Common myeloid progenitor, CD34-positive (primary cell): Measurements from ENCODE around the gene ANXA6.
A peak's percentile ranks its signal among the peaks of the same experiment; 100 is the strongest.

Experiments used
- CTCF ChIA-PET: fragments of 350-600 bp; sonication (Branson Sonifier 250); formaldehyde crosslinking; loops from one replicate; lab custom pipeline; 2021; ENCODE audit warnings: antibody characterized with exemption; lab: Charles Lee
- POLR2A ChIA-PET: fragments of 350-600 bp; sonication (Branson Sonifier 250); formaldehyde crosslinking; loops from one replicate; lab custom pipeline; 2021; ENCODE audit warnings: antibody characterized with exemption; lab: Charles Lee
- DNase-seq, 3 donors: peaks; one replicate each; pipeline versions ENCODE4 v3.0.0 to v3.0.0-alpha.2; 2013
- H3K27ac ChIP-seq, 2 experiments: 1 replicate in 1 of 2; 2 replicates in 1 of 2; pipeline ENCODE4 v1.7.0; 2013; ENCODE audit warnings: inconsistent platforms in 2 of 2, low read length in 2 of 2, mild to moderate bottlenecking in 2 of 2, low read depth in 1 of 2, moderate library complexity in 1 of 2; ENCODE audit not compliant: severe bottlenecking in 2 of 2, insufficient read depth in 1 of 2, poor library complexity in 1 of 2
- H3K27me3 ChIP-seq, 5 experiments: replicated peaks in 2 of 5; 1 replicate in 3 of 5; 2 replicates in 2 of 5; pipeline versions ENCODE4 v1.6.1 to v1.7.0; 2013; ENCODE audit warnings: low read length in 4 of 5, mild to moderate bottlenecking in 2 of 5, moderate library complexity in 2 of 5, inconsistent platforms in 1 of 5; ENCODE audit not compliant: insufficient read depth in 5 of 5, control insufficient read depth in 4 of 5
- H3K36me3 ChIP-seq, 4 experiments: 1 replicate in 2 of 4; 2 replicates in 2 of 4; pipeline versions ENCODE4 v1.6.1 to v1.7.0; 2013; ENCODE audit warnings: low read length in 3 of 4, control low read depth in 1 of 4, mild to moderate bottlenecking in 1 of 4; ENCODE audit not compliant: control insufficient read depth in 4 of 4, insufficient read depth in 4 of 4
- H3K4me1 ChIP-seq, 4 experiments: 1 replicate in 3 of 4; 2 replicates in 1 of 4; pipeline versions ENCODE4 v1.6.1 to v1.7.1; 2013; ENCODE audit warnings: low read length in 3 of 4, mild to moderate bottlenecking in 3 of 4, control low read depth in 1 of 4, inconsistent platforms in 1 of 4, moderate library complexity in 1 of 4; ENCODE audit not compliant: control insufficient read depth in 4 of 4, insufficient read depth in 4 of 4; ENCODE audit errors: control extremely low read depth in 1 of 4
- H3K4me3 ChIP-seq, 7 experiments: 1 replicate in 4 of 7; 2 replicates in 3 of 7; pipeline versions ENCODE4 v1.5.1 to v1.7.0; 2013; ENCODE audit warnings: mild to moderate bottlenecking in 7 of 7, low read length in 6 of 7, moderate library complexity in 6 of 7, inconsistent platforms in 2 of 7, low read depth in 2 of 7, control low read depth in 1 of 7; ENCODE audit not compliant: insufficient read depth in 4 of 7, control insufficient read depth in 1 of 7; ENCODE audit errors: extremely low read depth in 1 of 7
- H3K9me3 ChIP-seq, 5 experiments: 1 replicate in 4 of 5; 2 replicates in 1 of 5; pipeline versions ENCODE4 v1.6.1 to v1.7.1; 2013; ENCODE audit warnings: low read length in 4 of 5, mild to moderate bottlenecking in 2 of 5, inconsistent platforms in 1 of 5, low read depth in 1 of 5, moderate library complexity in 1 of 5; ENCODE audit not compliant: control insufficient read depth in 4 of 5, insufficient read depth in 2 of 5; ENCODE audit errors: control extremely low read depth in 1 of 5
- WGBS: methylation state at CpG from one replicate; pipeline ENCODE4 v1.1.5; 2013; ENCODE audit not compliant: insufficient coverage; 5-methylcytosine and 5-hydroxymethylcytosine counted together

Gene ANXA6

DNA sequence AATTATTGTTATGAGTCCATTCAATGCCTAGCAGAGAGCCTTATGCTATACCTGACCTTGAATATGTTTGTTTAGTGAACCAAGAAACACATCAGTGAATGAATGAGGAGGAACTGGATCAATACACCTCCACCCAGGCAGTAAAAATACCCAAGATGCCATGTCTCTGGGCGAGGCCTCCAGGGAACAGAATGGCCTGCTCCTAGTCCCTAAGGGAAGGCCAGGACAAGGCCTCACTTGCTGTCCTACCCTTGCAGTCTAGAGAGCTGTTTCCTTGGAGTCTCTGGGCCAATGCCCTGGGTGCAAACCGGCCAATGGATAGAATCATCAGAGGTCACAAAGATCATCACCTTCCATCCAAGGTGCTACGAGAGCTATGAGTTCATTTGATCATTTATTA, 102.9 kb downstream of the ANXA6 start:
- DNase-seq = no peak
- Histone ChIP-seq H3K27ac (no peak overlapping the region), H3K27me3 (no peaks in the 10 kb centered on the region), H3K4me1 (peaks cover 1 to 33% (median 27%) of the 10 kb centered on the region in 4 experiments), H3K4me3 (no peak overlapping the region), H3K9me3 (no peaks in the 10 kb centered on the region), H3K36me3 (peaks cover 19 to 82% (median 54%) of the 10 kb centered on the region in 4 experiments)
- POLR2A ChIA-PET = no interaction called here
- WGBS = 100% methylated on average over 2 of the region's 3 CpGs
- CTCF ChIA-PET = interaction anchor here (0.9 to 45.7 kb wide), 6 partner anchors 17 to 194 kb away, joined by 3 to 1757 read pairs (median 4); partner anchors contain the start of gene TNIP1

DNA sequence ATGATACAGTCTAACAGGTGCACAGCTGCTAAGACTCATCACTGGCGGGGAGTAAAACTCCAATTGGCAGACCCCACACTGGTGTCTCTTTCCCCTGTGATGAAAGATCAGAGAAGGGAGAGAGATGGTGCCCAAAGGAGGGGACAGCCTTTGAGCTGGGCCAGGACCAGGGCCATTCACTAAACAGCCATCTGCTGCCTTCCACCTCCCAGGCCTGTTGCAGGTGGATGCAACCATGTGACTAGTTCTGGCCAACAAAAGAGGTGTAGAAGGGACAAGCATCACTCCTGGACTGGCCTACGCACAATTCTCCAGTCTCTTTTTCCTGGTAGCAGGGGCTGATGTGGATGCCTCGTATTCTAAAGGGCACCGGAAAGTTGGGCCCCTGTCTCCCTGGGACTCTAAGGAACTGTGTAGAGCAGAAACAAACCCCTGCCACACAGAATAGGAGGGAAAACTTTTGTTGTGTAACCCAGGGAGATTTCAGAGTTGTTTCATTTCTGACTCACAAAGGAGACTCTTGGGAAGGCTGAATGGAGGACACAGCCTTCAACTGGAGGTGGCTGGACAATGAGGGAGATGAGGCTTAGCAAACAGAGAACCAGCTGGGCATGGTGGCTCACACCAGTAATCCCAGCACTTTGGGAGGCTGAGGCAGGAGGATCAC, 103.7 kb downstream of the ANXA6 start:
- H3K36me3 ChIP-seq = peaks cover 23 to 86% (median 60%) of the 10 kb centered on the region in 4 experiments
- WGBS = 100% methylated on average over 2 of the region's 4 CpGs
- POLR2A ChIA-PET = no interaction called here

DNA sequence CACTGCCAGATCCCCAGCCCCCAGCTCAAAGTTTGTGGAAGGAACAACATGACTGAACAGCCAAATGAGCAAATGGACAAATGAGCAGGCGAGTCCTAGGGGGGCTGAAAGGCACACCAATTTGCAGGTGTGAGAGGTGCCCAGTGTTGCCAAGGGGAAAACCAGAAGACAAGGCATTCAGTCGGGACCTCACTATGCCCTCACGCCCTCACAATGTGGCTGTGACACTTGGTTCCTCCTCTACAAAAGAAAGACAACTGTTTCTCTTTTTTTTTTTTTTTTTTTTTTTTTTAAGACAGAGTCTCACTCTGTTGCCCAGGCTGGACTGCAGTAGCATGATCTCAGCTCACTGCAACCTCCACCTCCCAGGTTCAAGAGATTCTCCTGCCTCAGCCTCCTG, 104.7 kb downstream of the ANXA6 start:
- no peak for DNase-seq
- ChIA-PET CTCF (interaction anchor here (0.6 to 45.7 kb wide), 14 partner anchors 8 to 182 kb away, joined by 3 to 1757 read pairs (median 9); partner anchors contain the start of gene CCDC69), POLR2A (interaction anchor here (1.0 to 1.3 kb wide), 2 partner anchors 45 to 77 kb away, joined by 3 to 5 read pairs; no protein-coding TSS in a partner anchor)
- no peak overlapping the region for H3K27ac ChIP-seq
- H3K36me3 ChIP-seq = peaks cover 28 to 87% (median 64%) of the 10 kb centered on the region in 4 experiments
- no peaks in the 10 kb centered on the region for H3K9me3 ChIP-seq
- H3K4me3 ChIP-seq = no peak overlapping the region
- 79% methylated on average over 3 of the region's 3 CpGs for WGBS
- peaks cover 1 to 18% (median 11%) of the 10 kb centered on the region in 4 experiments for H3K4me1 ChIP-seq
- no peaks in the 10 kb centered on the region for H3K27me3 ChIP-seq

More for the DNA sequence above, 103.7 kb downstream of the ANXA6 start:
- Histone ChIP-seq H3K4me3 (no peak overlapping the region), H3K4me1 (peaks cover 1 to 25% (median 19%) of the 10 kb centered on the region in 4 experiments), H3K27ac (no peak overlapping the region), H3K9me3 (no peaks in the 10 kb centered on the region), H3K27me3 (no peaks in the 10 kb centered on the region)
- CTCF ChIA-PET = interaction anchor here (0.6 to 45.7 kb wide), 6 partner anchors 7 to 570 kb away, joined by 3 to 1757 read pairs (median 76); no protein-coding TSS in a partner anchor
- no peak for DNase-seq

DNA sequence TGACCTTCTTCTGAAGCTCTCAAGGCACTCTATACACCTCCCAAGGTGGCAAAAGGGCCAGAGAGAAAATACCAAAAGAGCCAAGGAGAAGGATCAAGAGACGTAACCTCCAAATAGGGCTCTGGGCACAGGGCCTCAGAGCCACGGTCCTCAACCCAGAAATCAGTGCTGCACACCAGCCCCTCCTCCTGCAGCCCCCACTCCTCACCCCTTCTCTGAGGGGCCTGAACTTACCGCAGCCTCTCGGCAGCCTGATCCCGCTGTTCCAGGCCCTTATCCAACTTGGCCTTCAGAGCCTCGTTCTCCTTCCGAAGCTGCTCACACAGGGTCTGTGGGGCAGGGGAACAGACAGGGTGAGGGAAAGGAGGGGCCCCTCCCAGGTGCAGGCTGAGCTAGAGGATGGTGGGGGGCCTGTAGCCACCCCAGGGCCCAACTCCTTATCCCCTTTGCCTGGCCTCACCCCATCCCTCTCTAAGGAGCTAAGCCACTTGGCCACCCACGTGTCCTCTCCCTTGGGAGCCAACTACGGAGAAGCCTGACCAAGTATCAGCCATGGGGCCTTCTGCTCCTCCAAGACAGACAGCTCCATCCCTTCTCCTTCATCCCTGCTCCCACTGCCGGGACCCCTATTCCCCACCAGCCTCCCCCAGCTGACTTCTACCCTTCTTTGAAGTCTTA, 105.5 kb downstream of the ANXA6 start:
- CTCF ChIA-PET = interaction anchor here (0.6 to 45.7 kb wide), 24 partner anchors 9 to 199 kb away, joined by 3 to 1757 read pairs (median 6); partner anchors contain the start of gene CCDC69
- WGBS = 98% methylated on average over 9 of the region's 10 CpGs
- Histone ChIP-seq H3K27ac (no peak overlapping the region), H3K36me3 (peaks cover 30 to 92% (median 69%) of the 10 kb centered on the region in 4 experiments), H3K4me1 (peaks cover 1 to 18% (median 11%) of the 10 kb centered on the region in 4 experiments), H3K27me3 (no peaks in the 10 kb centered on the region), H3K9me3 (no peaks in the 10 kb centered on the region), H3K4me3 (no peak overlapping the region)
- POLR2A ChIA-PET = interaction anchor here (1.3 to 1.5 kb wide), 2 partner anchors 46 to 64 kb away, joined by 5 to 12 read pairs; no protein-coding TSS in a partner anchor
- no peak for DNase-seq

DNA sequence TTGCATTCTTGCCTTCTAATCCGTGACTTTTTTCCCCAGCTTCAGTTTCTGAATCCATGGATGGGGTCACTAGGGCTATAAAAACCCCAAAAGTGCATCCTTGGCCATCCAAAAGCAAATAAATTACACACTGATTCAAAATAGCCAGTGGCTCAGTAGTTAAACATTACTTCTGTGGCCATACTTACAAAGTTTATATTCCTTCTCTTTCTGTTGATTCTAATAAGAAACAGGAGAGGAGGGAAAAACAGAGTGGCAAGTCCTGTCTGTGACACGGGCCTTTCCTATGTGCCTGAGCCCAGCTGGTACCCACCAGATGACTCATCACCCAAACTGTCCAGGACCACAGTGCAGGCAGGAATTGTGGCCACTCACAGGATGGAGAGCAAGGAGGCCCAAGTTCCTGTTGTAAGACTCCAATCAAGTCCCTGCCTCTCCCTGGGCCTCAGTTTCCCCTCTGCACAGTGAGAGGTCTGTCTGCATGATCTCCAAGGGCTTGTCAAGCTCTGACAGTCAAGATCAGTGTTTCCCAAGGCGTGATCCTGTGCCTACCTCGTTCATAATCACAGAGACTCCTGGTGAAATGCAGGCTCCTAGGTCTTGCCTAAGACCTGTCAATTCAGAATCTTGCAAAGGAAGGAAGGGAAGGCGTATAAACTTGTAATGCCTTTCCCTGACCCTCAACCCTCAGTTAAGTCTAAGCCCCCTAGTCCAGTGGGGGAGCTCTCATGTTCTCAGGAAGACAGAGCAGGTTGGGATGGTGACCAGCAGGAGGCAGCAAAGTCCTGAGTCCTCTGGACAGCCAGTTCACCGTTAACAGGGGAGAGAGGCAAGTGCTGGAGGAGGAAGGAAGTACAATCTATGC, 106.3 kb downstream of the ANXA6 start:
- peak; percentile 84 to 91 (median 86) for DNase-seq
- ChIA-PET POLR2A (interaction anchor here (1.5 kb wide), 1 partner anchor 64 kb away, joined by 12 read pairs; no protein-coding TSS in a partner anchor), CTCF (interaction anchor here (0.6 to 45.7 kb wide), 24 partner anchors 9 to 200 kb away, joined by 3 to 1757 read pairs (median 6); partner anchors contain the start of gene CCDC69)
- H3K36me3 ChIP-seq = peaks cover 34 to 92% (median 70%) of the 10 kb centered on the region in 4 experiments
- 74% methylated on average over 5 of the region's 6 CpGs for WGBS
- H3K4me3 ChIP-seq = no peak overlapping the region
- H3K4me1 ChIP-seq = peaks cover 1 to 13% (median 9%) of the 10 kb centered on the region in 4 experiments
- H3K27me3 ChIP-seq = no peaks in the 10 kb centered on the region
- no peak overlapping the region for H3K27ac ChIP-seq
- no peaks in the 10 kb centered on the region for H3K9me3 ChIP-seq
